ENCODE data around the gene LGMN. TPM values are rescaled to one million over a fixed set of nuclear protein-coding genes. Genes with fewer than 3 reads are reported as not detected.
"Not testable (repeated sequence)": the region's sequence is repeated elsewhere in the genome, so short reads cannot be mapped to it uniquely, and the experiment has no call there.

Gene LGMN
- total RNA-seq, 4 donors from 2014 or later: 226 to 405 (median 297) TPM

GRCh38 chr14:92685784-92686355 is 62.6 kb downstream of the LGMN start:
- 96 to 98% methylated on average over 4 of the region's 4 CpGs for WGBS, 2 donors
- H3K27me3 ChIP-seq: no peaks in the 10 kb centered on the region
- no peak overlapping the region for H3K4me3 ChIP-seq (replicated peaks in 1 of 3)
- no peak overlapping the region for H3K27ac ChIP-seq
- peaks cover 9 to 19% of the 10 kb centered on the region in 2 donors for H3K4me1 ChIP-seq
- intact Hi-C loops (cut with DNase I): loop anchor here (10.0 kb wide), 1 partner anchor 99 kb away; no protein-coding TSS in a partner anchor
- H3K9me3 ChIP-seq: no peaks in the 10 kb centered on the region
- TF ChIP-seq, protein P1, sequence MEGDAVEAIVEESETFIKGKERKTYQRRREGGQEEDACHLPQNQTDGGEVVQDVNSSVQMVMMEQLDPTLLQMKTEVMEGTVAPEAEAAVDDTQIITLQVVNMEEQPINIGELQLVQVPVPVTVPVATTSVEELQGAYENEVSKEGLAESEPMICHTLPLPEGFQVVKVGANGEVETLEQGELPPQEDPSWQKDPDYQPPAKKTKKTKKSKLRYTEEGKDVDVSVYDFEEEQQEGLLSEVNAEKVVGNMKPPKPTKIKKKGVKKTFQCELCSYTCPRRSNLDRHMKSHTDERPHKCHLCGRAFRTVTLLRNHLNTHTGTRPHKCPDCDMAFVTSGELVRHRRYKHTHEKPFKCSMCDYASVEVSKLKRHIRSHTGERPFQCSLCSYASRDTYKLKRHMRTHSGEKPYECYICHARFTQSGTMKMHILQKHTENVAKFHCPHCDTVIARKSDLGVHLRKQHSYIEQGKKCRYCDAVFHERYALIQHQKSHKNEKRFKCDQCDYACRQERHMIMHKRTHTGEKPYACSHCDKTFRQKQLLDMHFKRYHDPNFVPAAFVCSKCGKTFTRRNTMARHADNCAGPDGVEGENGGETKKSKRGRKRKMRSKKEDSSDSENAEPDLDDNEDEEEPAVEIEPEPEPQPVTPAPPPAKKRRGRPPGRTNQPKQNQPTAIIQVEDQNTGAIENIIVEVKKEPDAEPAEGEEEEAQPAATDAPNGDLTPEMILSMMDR (IDR thresholded peaks at IDR 0.05): no peak
- no peak for TF ChIP-seq POLR2A (IDR thresholded peaks at IDR 0.05)
- no peak for DNase-seq
- no peaks in the 10 kb centered on the region for H3K36me3 ChIP-seq

DNA sequence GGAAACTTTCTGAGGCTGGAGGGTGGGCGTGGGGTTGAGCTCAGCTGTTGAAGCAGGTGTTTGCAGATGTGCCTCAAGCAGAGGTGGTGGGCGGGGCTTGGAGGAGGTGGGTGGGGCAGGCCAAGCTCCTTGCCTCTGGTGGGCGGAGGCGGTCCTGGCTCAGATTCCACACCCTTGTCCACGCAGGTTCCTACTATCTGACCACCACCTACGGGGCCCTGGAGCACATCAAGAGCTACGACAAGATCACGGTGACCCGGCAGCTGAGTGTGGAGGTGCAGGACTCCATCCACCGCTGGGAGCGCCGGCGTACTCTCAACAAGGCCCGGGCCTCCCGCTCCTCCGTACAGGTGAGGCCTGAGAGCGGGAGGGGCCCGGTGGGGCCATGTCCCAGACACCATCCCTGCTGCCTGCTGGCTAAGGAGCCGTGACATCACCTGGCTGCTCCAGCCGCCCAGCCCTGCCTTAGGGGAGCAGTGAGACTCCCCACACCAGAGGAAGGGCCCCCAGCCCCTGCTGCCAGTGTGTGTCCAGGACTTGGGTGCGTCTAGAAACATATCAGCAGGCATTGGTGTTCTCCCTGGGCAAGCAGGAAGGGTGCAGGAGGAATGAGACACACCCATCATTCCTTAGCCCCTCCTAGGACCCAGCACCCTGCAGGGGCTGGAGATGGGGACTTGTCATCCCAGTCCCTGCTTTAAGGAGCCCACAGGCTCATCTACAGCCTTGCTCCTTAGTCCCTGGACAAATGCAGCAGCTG is 63.4 kb downstream of the LGMN start:
- H3K36me3 ChIP-seq: no peaks in the 10 kb centered on the region
- H3K4me1 ChIP-seq: peaks cover 9 to 20% of the 10 kb centered on the region in 2 donors
- H3K9me3 ChIP-seq: no peaks in the 10 kb centered on the region
- no peak for TF ChIP-seq POLR2A (IDR thresholded peaks at IDR 0.05)
- TF ChIP-seq, protein P1 (IDR thresholded peaks at IDR 0.05): no peak
- no peaks in the 10 kb centered on the region for H3K27me3 ChIP-seq
- intact Hi-C loops (cut with DNase I): loop anchor here (10.0 kb wide), 1 partner anchor 100 kb away; no protein-coding TSS in a partner anchor
- DNase-seq: peak in 1 of 2 donors; percentile 20
- WGBS, 2 donors: 90 to 96% methylated on average over 13 of the region's 21 CpGs
- no peak overlapping the region for H3K4me3 ChIP-seq (replicated peaks in 1 of 3)
- H3K27ac ChIP-seq: no peak overlapping the region

- H3K27ac ChIP-seq: no peak overlapping the region
- no peak for TF ChIP-seq POLR2A (IDR thresholded peaks at IDR 0.05)
- TF ChIP-seq, protein P1 (IDR thresholded peaks at IDR 0.05): no peak
- no peaks in the 10 kb centered on the region for H3K27me3 ChIP-seq
- 93 to 98% methylated on average over 8 of the region's 8 CpGs for WGBS, 2 donors
- H3K9me3 ChIP-seq: no peaks in the 10 kb centered on the region
- intact Hi-C loops (cut with DNase I): loop anchor here (10.0 kb wide), 1 partner anchor 102 kb away; no protein-coding TSS in a partner anchor
- H3K36me3 ChIP-seq: no peaks in the 10 kb centered on the region
- DNase-seq: no peak
- no peak overlapping the region for H3K4me3 ChIP-seq (replicated peaks in 1 of 3)
- peaks cover 9 to 20% of the 10 kb centered on the region in 2 donors for H3K4me1 ChIP-seq
Measured at GRCh38 chr14:92683041-92683440, 65.4 kb downstream of the LGMN start.

DNA sequence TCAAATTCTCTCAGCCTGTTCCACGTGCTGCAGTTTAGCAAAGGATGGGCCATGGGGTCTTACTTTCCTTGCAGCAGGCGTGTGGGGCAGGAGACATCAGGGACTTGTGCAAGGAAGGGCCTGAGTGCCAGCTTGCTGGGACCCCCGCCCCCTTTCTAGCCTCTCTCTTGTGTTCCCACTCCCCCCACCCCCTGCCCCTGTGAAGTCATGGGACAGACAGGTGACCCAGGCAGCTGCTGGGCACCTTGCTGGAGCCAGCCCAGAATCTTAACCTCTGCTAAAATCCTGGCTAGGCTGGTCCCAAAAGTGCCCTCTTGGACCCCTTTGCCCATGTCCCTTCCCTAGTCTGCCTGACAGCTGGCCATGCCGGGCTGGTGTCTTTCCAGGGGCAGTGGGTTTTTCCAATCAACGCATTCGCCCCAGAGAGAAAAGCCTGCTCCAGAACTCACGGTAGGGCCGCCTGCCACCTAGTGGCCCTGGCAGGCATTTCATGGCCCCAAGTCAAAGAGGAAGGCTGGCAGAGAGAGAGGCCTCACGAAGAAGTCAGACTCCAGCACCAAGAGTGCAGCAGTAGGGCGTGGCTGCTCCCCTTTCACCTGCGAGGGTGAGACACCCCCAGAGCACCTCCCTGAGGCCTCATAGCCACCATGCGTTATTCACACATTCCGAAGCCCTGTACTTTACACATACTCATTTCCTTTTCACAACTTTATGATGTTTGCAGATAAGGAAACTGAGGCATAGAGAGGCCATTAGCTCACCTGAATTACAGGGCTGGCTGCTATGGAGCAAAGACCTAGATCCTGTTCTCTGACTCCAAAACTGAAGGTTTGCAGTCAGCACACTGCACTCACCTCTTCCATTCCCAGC is 67.4 kb downstream of the LGMN start:
- H3K36me3 ChIP-seq: no peaks in the 10 kb centered on the region
- 25 to 44% methylated on average over 10 to 13 of the region's 13 CpGs for WGBS, 2 donors
- intact Hi-C loops (cut with DNase I): loop anchor here (10.0 kb wide), 1 partner anchor 104 kb away; no protein-coding TSS in a partner anchor
- no peak for TF ChIP-seq POLR2A (IDR thresholded peaks at IDR 0.05)
- TF ChIP-seq, protein P1 (IDR thresholded peaks at IDR 0.05): peak; percentile 77 to 89 (median 78)
- no peaks in the 10 kb centered on the region for H3K27me3 ChIP-seq
- peak; percentile 58 to 69 for DNase-seq
- no peaks in the 10 kb centered on the region for H3K9me3 ChIP-seq
- H3K4me3 ChIP-seq (replicated peaks in 1 of 3): no peak overlapping the region
- H3K27ac ChIP-seq: no peak overlapping the region
- H3K4me1 ChIP-seq: peaks cover 0 to 7% of the 10 kb centered on the region in 2 donors

DNA sequence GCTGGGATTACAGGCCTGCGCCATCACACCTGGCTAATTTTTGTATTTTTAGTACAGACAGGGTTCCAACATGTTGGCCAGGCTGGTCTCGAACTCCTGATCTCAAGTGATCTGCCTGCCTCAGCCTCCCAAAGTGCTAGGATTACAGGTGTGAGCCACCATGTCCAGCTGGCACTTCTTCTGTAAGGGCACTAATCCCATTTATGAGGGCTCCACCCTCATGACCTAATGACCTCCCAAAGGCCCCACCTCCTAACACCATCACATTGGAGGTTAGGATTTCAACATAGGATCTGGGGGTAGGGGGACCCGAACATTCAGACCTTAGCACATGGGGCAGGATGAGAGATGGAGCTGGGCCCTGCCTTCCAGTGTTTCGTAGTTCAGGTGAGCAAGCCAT is 68.1 kb downstream of the LGMN start:
- 72 to 78% methylated on average over 4 of the region's 4 CpGs for WGBS, 2 donors
- H3K4me1 ChIP-seq; H3K27me3 ChIP-seq; H3K27ac ChIP-seq; H3K4me3 ChIP-seq (replicated peaks in 1 of 3); H3K36me3 ChIP-seq; DNase-seq; H3K9me3 ChIP-seq: not testable (repeated sequence)
- intact Hi-C loops (cut with DNase I): loop anchor here (10.0 kb wide), 1 partner anchor 104 kb away; no protein-coding TSS in a partner anchor
